A673 (cell line): ENCODE data around the gene UBE2B.
"Not testable (repeated sequence)": the region's sequence is repeated elsewhere in the genome, so short reads cannot be mapped to it uniquely, and the experiment has no call there.

Experiments
- EZH2 ChIP-seq: fragments of 200-600 bp; sonication (generic); IDR thresholded peaks from 2 replicates; pipeline ENCODE4 v1.6.1; 2017; ENCODE audit warnings: borderline replicate concordance, low read depth, mild to moderate bottlenecking, mixed read lengths, antibody characterized with exemption, low read length; ENCODE audit not compliant: poor library complexity, severe bottlenecking
- TF ChIP-seq, protein P1 (sequence below): fragments of 300-800, 200-600 bp; sonication (generic); conservative IDR thresholded peaks from 2 replicates; pipeline ENCODE4 v1.5.1; 2017; ENCODE audit warnings: low read depth, mild to moderate bottlenecking, antibody characterized with exemption, low read length, moderate library complexity, mixed read lengths

DNA sequence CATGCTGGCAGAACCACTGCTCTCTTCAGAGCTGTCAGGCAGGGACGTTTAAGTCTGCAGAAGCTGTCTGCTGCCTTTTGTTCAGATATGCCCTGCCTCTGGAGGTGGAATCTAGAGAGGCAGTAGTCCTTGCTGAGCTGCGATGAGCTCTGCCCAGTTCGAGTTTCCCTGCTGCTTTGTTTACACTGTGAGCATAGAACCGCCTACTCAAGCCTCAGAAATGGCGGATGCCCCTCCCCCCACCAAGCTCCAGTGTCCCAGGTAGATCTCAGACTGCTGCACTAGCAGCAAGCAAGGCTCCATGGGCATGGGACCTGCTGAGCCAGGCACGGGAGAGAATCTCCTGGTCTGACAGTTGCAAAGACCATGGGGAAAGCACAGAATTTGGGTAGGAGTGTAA, 34.5 kb upstream of the UBE2B start:
- TF ChIP-seq, protein P1, sequence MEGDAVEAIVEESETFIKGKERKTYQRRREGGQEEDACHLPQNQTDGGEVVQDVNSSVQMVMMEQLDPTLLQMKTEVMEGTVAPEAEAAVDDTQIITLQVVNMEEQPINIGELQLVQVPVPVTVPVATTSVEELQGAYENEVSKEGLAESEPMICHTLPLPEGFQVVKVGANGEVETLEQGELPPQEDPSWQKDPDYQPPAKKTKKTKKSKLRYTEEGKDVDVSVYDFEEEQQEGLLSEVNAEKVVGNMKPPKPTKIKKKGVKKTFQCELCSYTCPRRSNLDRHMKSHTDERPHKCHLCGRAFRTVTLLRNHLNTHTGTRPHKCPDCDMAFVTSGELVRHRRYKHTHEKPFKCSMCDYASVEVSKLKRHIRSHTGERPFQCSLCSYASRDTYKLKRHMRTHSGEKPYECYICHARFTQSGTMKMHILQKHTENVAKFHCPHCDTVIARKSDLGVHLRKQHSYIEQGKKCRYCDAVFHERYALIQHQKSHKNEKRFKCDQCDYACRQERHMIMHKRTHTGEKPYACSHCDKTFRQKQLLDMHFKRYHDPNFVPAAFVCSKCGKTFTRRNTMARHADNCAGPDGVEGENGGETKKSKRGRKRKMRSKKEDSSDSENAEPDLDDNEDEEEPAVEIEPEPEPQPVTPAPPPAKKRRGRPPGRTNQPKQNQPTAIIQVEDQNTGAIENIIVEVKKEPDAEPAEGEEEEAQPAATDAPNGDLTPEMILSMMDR = not testable (repeated sequence)
- not testable (repeated sequence) for TF ChIP-seq EZH2
